H9 (cell line): ENCODE results near the gene NUMBL. TPM values are rescaled to one million over a fixed set of nuclear protein-coding genes. Genes with fewer than 3 reads are reported as not detected.

Experiments
- DNase-seq: peaks from one replicate; pipeline ENCODE4 v3.0.0-alpha.2; 2017
- H2AFZ ChIP-seq: one replicate; pipeline ENCODE4 v1.6.1; 2013; ENCODE audit warnings: mild to moderate bottlenecking, low read length, control low read depth, moderate library complexity
- H2AK5ac ChIP-seq: 2 replicates; pipeline ENCODE4 v1.6.1; 2013; ENCODE audit warnings: low read length, control low read depth, mixed read lengths; ENCODE audit not compliant: insufficient read length
- H2BK120ac ChIP-seq: one replicate; pipeline ENCODE4 v1.6.1; 2013; ENCODE audit warnings: low read depth, mild to moderate bottlenecking, low read length, control low read depth, inconsistent platforms; ENCODE audit not compliant: poor library complexity, severe bottlenecking
- H2BK12ac ChIP-seq: 2 replicates; pipeline ENCODE4 v1.6.1; 2013; ENCODE audit warnings: low read length, control low read depth, mixed read lengths, low read depth; ENCODE audit not compliant: insufficient read length
- H2BK15ac ChIP-seq: 2 replicates; pipeline ENCODE4 v1.6.1; 2013; ENCODE audit warnings: low read depth, low read length, control low read depth
- H2BK20ac ChIP-seq: one replicate; pipeline ENCODE4 v1.6.1; 2013; ENCODE audit warnings: low read depth, mild to moderate bottlenecking, low read length, control low read depth, inconsistent platforms; ENCODE audit not compliant: poor library complexity, severe bottlenecking
- H2BK5ac ChIP-seq: 2 replicates; pipeline ENCODE4 v1.6.1; 2013; ENCODE audit warnings: low read length, control low read depth, mixed read lengths; ENCODE audit not compliant: insufficient read length
- H3K14ac ChIP-seq: 2 replicates; pipeline ENCODE4 v1.6.1; 2013; ENCODE audit warnings: low read length, control low read depth; ENCODE audit not compliant: insufficient read depth
- H3K18ac ChIP-seq: 2 replicates; pipeline ENCODE4 v1.6.1; 2013; ENCODE audit warnings: low read depth, mild to moderate bottlenecking, mixed read lengths, low read length, control low read depth; ENCODE audit not compliant: insufficient read length
- H3K23ac ChIP-seq: 2 replicates; pipeline ENCODE4 v1.6.1; 2013; ENCODE audit warnings: low read length, control low read depth, mixed read lengths, low read depth; ENCODE audit not compliant: insufficient read length
- H3K23me2 ChIP-seq: 2 replicates; pipeline ENCODE4 v1.6.1; 2013; ENCODE audit warnings: low read depth, mild to moderate bottlenecking, mixed read lengths, low read length, control low read depth; ENCODE audit not compliant: insufficient read length, poor library complexity, severe bottlenecking
- H3K27ac ChIP-seq: 2 replicates; pipeline ENCODE4 v1.5.1; 2013; ENCODE audit warnings: low read length, control low read depth, mixed read lengths, low read depth; ENCODE audit not compliant: insufficient read length
- H3K27me3 ChIP-seq: 2 replicates; pipeline ENCODE4 v1.6.1; 2013; ENCODE audit warnings: low read length, control low read depth, inconsistent platforms; ENCODE audit not compliant: insufficient read depth
- H3K4ac ChIP-seq: 2 replicates; pipeline ENCODE4 v1.6.1; 2013; ENCODE audit warnings: low read depth, mild to moderate bottlenecking, control low read depth, inconsistent platforms, low read length, moderate library complexity
- H3K4me1 ChIP-seq: 2 replicates; pipeline ENCODE4 v1.6.1; 2013; ENCODE audit warnings: low read length, control low read depth, inconsistent platforms; ENCODE audit not compliant: insufficient read depth
- H3K4me2 ChIP-seq: 2 replicates; pipeline ENCODE4 v1.6.1; 2013; ENCODE audit warnings: low read length, control low read depth, mixed read lengths; ENCODE audit not compliant: insufficient read length, insufficient read depth
- H3K56ac ChIP-seq: 2 replicates; pipeline ENCODE4 v1.6.1; 2013; ENCODE audit warnings: low read depth, mild to moderate bottlenecking, mixed read lengths, low read length, control low read depth; ENCODE audit not compliant: insufficient read length
- H3K79me1 ChIP-seq: 2 replicates; pipeline ENCODE4 v1.6.1; 2013; ENCODE audit warnings: low read depth, mild to moderate bottlenecking, moderate library complexity, low read length, control low read depth, inconsistent platforms; ENCODE audit not compliant: insufficient read depth, poor library complexity, severe bottlenecking
- H3K79me2 ChIP-seq: 2 replicates; pipeline ENCODE4 v1.6.1; 2013; ENCODE audit warnings: low read length, control low read depth, inconsistent platforms; ENCODE audit not compliant: insufficient read depth
- H3K9ac ChIP-seq: 2 replicates; pipeline ENCODE4 v1.6.1; 2013; ENCODE audit warnings: low read length, control low read depth, mixed read lengths; ENCODE audit not compliant: insufficient read length; ENCODE audit errors: extremely low read depth
- H3K9me3 ChIP-seq: one replicate; pipeline ENCODE4 v1.6.1; 2013; ENCODE audit warnings: low read depth, low read length, inconsistent platforms; ENCODE audit not compliant: control insufficient read depth
- H3T11ph ChIP-seq: one replicate; pipeline ENCODE4 v1.6.1; 2013; ENCODE audit warnings: mild to moderate bottlenecking, low read length, control low read depth, inconsistent platforms
- H4K20me1 ChIP-seq: one replicate; pipeline ENCODE4 v1.6.1; 2013; ENCODE audit not compliant: control insufficient read depth, insufficient read length, insufficient read depth
- H4K5ac ChIP-seq: 2 replicates; pipeline ENCODE4 v1.6.1; 2013; ENCODE audit warnings: low read depth, mild to moderate bottlenecking, mixed read lengths, low read length, control low read depth; ENCODE audit not compliant: insufficient read length
- H4K8ac ChIP-seq: replicated peaks from 2 replicates; pipeline ENCODE4 v1.6.1; 2013; ENCODE audit warnings: low read length, control low read depth, mixed read lengths, low read depth; ENCODE audit not compliant: insufficient read length
- H4K91ac ChIP-seq: 2 replicates; pipeline ENCODE4 v1.6.1; 2013; ENCODE audit warnings: low read depth, mild to moderate bottlenecking, moderate library complexity, mixed read lengths, low read length, control low read depth; ENCODE audit not compliant: insufficient read length
- H3K27ac Mint-ChIP-seq, 3 experiments: 2 replicates in 2 of 3; 3 replicates in 1 of 3; pipeline ENCODE4 v1.8.0; 2020 to 2021; ENCODE audit warnings: mixed read lengths in 3 of 3, mild to moderate bottlenecking in 1 of 3, moderate library complexity in 1 of 3
- H3K27me3 Mint-ChIP-seq: 2 replicates; pipeline ENCODE4 v1.8.0; 2021; ENCODE audit warnings: low read depth, mild to moderate bottlenecking, moderate library complexity, mixed read lengths
- H3K36me3 Mint-ChIP-seq, 3 experiments: 2 replicates in 2 of 3; 3 replicates in 1 of 3; pipeline ENCODE4 v1.8.0; 2020 to 2021; ENCODE audit warnings: low read depth in 3 of 3, mixed read lengths in 3 of 3; ENCODE audit not compliant: insufficient read depth in 1 of 3
- H3K4me1 Mint-ChIP-seq, 2 experiments: 2 replicates each; pipeline ENCODE4 v1.8.0; 2020; ENCODE audit warnings: mixed read lengths in 2 of 2
- H3K4me3 Mint-ChIP-seq, 2 experiments: 2 replicates in 1 of 2; 3 replicates in 1 of 2; pipeline ENCODE4 v1.8.0; 2020 to 2021; ENCODE audit warnings: mild to moderate bottlenecking in 2 of 2, mixed read lengths in 2 of 2, moderate library complexity in 1 of 2
- H3K9me3 Mint-ChIP-seq, 2 experiments: 2 replicates in 1 of 2; 3 replicates in 1 of 2; pipeline ENCODE4 v1.8.0; 2020; ENCODE audit warnings: mild to moderate bottlenecking in 2 of 2, mixed read lengths in 2 of 2, moderate library complexity in 1 of 2
- WGBS: extraction: QIAGEN DNeasy Blood & Tissue Kit; methylation state at CpG from one replicate; pipeline ENCODE4 v1.1.7; 2013; ENCODE audit warnings: missing lambda C conversion rate, low lambda C conversion rate, mixed read lengths; ENCODE audit not compliant: insufficient read length; ENCODE audit errors: extremely low coverage; 5-methylcytosine and 5-hydroxymethylcytosine counted together
- total RNA-seq: library from RNA; stranded (reverse); gene quantifications from 2 replicates; pipeline ENCODE4 v1.2.1, GENCODE V29; 2021
- TF ChIP-seq, protein P1 (sequence below): fragments of 200-600 bp; sonication (generic); conservative IDR thresholded peaks from 3 replicates; pipeline ENCODE4 v1.8.0; 2021; ENCODE audit warnings: antibody characterized with exemption, mild to moderate bottlenecking

NUMBL gene
- total RNA-seq, 1 experiment from 2014 or later: 34.5 TPM

DNA sequence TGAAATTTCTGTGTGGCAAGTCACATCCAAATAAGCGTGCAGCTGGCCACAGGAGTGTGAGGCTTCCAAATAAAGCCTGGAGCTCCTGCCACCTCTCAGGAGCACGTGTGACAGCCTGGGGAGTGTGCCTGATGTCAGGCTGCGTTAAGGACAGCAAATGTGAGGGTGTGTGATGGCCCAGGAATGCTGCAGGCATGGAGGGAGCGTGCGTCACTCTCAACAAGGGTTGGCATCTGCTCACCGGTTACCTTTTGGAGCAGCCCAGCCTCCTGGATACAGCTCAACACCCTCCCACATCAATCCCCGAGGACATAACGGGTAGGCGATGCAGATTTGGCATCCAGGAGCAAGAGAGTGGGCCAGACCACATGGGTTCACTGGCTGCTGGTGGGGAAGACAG lies 19.0 kb downstream of the NUMBL start:
- Histone ChIP-seq H2AK5ac (no peak overlapping the region), H2BK15ac (no peak overlapping the region), H3K4ac (no peak overlapping the region), H3K56ac (no peak overlapping the region), H4K20me1 (no peaks in the 10 kb centered on the region), H3K18ac (no peak overlapping the region), H2BK12ac (no peak overlapping the region), H3K14ac (no peak overlapping the region), H3K9ac (no peak overlapping the region), H3K9me3 (no peaks in the 10 kb centered on the region), H2BK20ac (no peak overlapping the region), H2AFZ (no peak overlapping the region), H3K23ac (no peak overlapping the region), H3K27ac (no peak overlapping the region), H3K4me1 (no peaks in the 10 kb centered on the region), H3K4me2 (no peak overlapping the region), H2BK5ac (no peak overlapping the region), H4K5ac (no peak overlapping the region), H4K8ac (no peak overlapping the region), H2BK120ac (no peak overlapping the region), H3K23me2 (no peaks in the 10 kb centered on the region), H3T11ph (no peak overlapping the region), H3K27me3 (no peaks in the 10 kb centered on the region), H3K79me1 (no peaks in the 10 kb centered on the region), H3K79me2 (no peaks in the 10 kb centered on the region), H4K91ac (no peak overlapping the region)
- no CpG with 5 or more reads among the region's 9 CpGs for WGBS
- H3K9me3 Mint-ChIP-seq: no peaks in the 10 kb centered on the region
- 0 out of 7 replicates have a peak overlapping the region, but pooled peaks of 1 of the 3 experiments have one; percentile 6 for H3K27ac Mint-ChIP-seq
- no peaks in the 10 kb centered on the region; the same call in 1 of the 2 replicates for H3K27me3 Mint-ChIP-seq
- no peak for DNase-seq
- H3K4me3 Mint-ChIP-seq: no peak overlapping the region
- peaks cover 19 to 42% (median 40%) of the 10 kb centered on the region in 3 experiments; a peak in 6 of 7 replicates for H3K36me3 Mint-ChIP-seq
- TF ChIP-seq, protein P1, sequence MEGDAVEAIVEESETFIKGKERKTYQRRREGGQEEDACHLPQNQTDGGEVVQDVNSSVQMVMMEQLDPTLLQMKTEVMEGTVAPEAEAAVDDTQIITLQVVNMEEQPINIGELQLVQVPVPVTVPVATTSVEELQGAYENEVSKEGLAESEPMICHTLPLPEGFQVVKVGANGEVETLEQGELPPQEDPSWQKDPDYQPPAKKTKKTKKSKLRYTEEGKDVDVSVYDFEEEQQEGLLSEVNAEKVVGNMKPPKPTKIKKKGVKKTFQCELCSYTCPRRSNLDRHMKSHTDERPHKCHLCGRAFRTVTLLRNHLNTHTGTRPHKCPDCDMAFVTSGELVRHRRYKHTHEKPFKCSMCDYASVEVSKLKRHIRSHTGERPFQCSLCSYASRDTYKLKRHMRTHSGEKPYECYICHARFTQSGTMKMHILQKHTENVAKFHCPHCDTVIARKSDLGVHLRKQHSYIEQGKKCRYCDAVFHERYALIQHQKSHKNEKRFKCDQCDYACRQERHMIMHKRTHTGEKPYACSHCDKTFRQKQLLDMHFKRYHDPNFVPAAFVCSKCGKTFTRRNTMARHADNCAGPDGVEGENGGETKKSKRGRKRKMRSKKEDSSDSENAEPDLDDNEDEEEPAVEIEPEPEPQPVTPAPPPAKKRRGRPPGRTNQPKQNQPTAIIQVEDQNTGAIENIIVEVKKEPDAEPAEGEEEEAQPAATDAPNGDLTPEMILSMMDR: no peak
- H3K4me1 Mint-ChIP-seq: no peaks in the 10 kb centered on the region
